Keratinocyte (primary cell): ENCODE data around the gene MYO1C. TPM values are rescaled to one million over a fixed set of nuclear protein-coding genes. Genes with fewer than 3 reads are reported as not detected.

Experiments
- DNase-seq: peaks from one replicate; pipeline ENCODE4 v3.0.0-alpha.2; 2011; ENCODE audit warnings: low read depth, missing footprints, low spot score
- FAIRE-seq: peaks from 2 replicates; lab custom pipeline; 2011; peaks lifted over from hg19 to GRCh38; lab: Jason Lieb, UNC
- H2AFZ ChIP-seq: 2 replicates; pipeline ENCODE4 v1.6.0; 2012; ENCODE audit warnings: low read length, control low read depth, inconsistent platforms; ENCODE audit not compliant: control insufficient read depth
- H3K27ac ChIP-seq: 2 replicates; pipeline ENCODE4 v1.5.1; 2011; ENCODE audit warnings: low read length; ENCODE audit not compliant: control insufficient read depth, insufficient read depth
- H3K27me3 ChIP-seq: 3 replicates; pipeline ENCODE4 v1.6.0; 2011; ENCODE audit warnings: low read length; ENCODE audit not compliant: control insufficient read depth, insufficient read depth; ENCODE audit errors: extremely low read depth
- H3K36me3 ChIP-seq, 2 experiments: 2 replicates in 1 of 2; 3 replicates in 1 of 2; pipeline ENCODE4 v1.5.1; 2011; ENCODE audit warnings: low read length in 2 of 2, mild to moderate bottlenecking in 1 of 2; ENCODE audit not compliant: control insufficient read depth in 2 of 2, insufficient read depth in 2 of 2; ENCODE audit errors: extremely low read depth in 1 of 2
- H3K4me1 ChIP-seq: 3 replicates; pipeline ENCODE4 v1.5.1; 2011; ENCODE audit warnings: low read length; ENCODE audit not compliant: control insufficient read depth, insufficient read depth; ENCODE audit errors: extremely low read depth
- H3K4me2 ChIP-seq: 3 replicates; pipeline ENCODE4 v1.6.0; 2011; ENCODE audit warnings: low read depth, low read length; ENCODE audit not compliant: control insufficient read depth, insufficient read depth; ENCODE audit errors: extremely low read depth
- H3K4me3 ChIP-seq, 3 experiments: fragments of 200-600 bp in 1 of 3; sonication (generic) in 1 of 3; 2 replicates in 2 of 3; 3 replicates in 1 of 3; pipeline ENCODE4 v1.5.1; 2011 to 2016; ENCODE audit warnings: low read length in 3 of 3, mild to moderate bottlenecking in 3 of 3, control low read depth in 2 of 3, inconsistent platforms in 1 of 3, low read depth in 1 of 3, mixed read lengths in 1 of 3, mixed run types in 1 of 3, moderate library complexity in 1 of 3; ENCODE audit not compliant: control insufficient read depth in 2 of 3, insufficient read depth in 2 of 3; ENCODE audit errors: extremely low read depth in 1 of 3
- H3K79me2 ChIP-seq: 2 replicates; pipeline ENCODE4 v1.6.0; 2012; ENCODE audit warnings: low read length; ENCODE audit not compliant: control insufficient read depth, insufficient read depth
- H3K9ac ChIP-seq: 3 replicates; pipeline ENCODE4 v1.6.0; 2011; ENCODE audit warnings: low read length; ENCODE audit not compliant: control insufficient read depth, insufficient read depth; ENCODE audit errors: extremely low read depth
- H3K9me1 ChIP-seq: 3 replicates; pipeline ENCODE4 v1.6.0; 2011; ENCODE audit warnings: low read length; ENCODE audit not compliant: control insufficient read depth, insufficient read depth; ENCODE audit errors: extremely low read depth
- H3K9me3 ChIP-seq: 2 replicates; pipeline ENCODE4 v1.5.1; 2012; ENCODE audit warnings: low read depth, low read length; ENCODE audit not compliant: control insufficient read depth
- H4K20me1 ChIP-seq: 3 replicates; pipeline ENCODE4 v1.6.0; 2011; ENCODE audit warnings: low read length; ENCODE audit not compliant: control insufficient read depth, insufficient read depth; ENCODE audit errors: extremely low read depth
- CTCF ChIP-seq, 3 experiments: IDR thresholded peaks in 1 of 3; conservative IDR thresholded peaks in 1 of 3; optimal IDR thresholded peaks in 1 of 3; 2 replicates in 2 of 3; 3 replicates in 1 of 3; pipeline versions ENCODE3 to v1.5.1; 2011; ENCODE audit warnings: low read length in 3 of 3, mild to moderate bottlenecking in 3 of 3, moderate library complexity in 2 of 3, control low read depth in 1 of 3, inconsistent platforms in 1 of 3; ENCODE audit not compliant: insufficient read depth in 2 of 3; ENCODE audit errors: extremely low read depth in 1 of 3
- EZH2 ChIP-seq: IDR thresholded peaks from one replicate; pipeline ENCODE4 v1.6.1; 2012; ENCODE audit warnings: inconsistent platforms, mild to moderate bottlenecking, low read length, moderate library complexity
- dilution Hi-C: fragments of 300-500 bp; cut with MboI; formaldehyde crosslinking; loops from one replicate; pipeline ENCODE4 v1.7.0; 2020; ENCODE audit warnings: low sequenced_read_pairs; ENCODE audit not compliant: extremely low pct_ligation_motif_present
- polyA plus RNA-seq, 5 experiments: library from polyadenylated mRNA; depleted of rRNA in 3 of 5; stranded (reverse) in 3 of 5; stranded (forward) in 1 of 5; unstranded in 1 of 5; fragments of >200 nt; gene quantifications; 1 replicate in 1 of 5; 2 replicates in 3 of 5; 3 replicates in 1 of 5; pipeline versions ENCODE4 v1.2.1 to v1.2.3, GENCODE V29; 2011 to 2012; ENCODE audit warnings: missing spikeins in 2 of 5, low read depth in 1 of 5, low replicate concordance in 1 of 5

MYO1C gene
- polyA plus RNA-seq, 1 donor (not counting 4 experiments of a cell fraction or from before 2014, with no cell fraction given): 101 TPM

DNA sequence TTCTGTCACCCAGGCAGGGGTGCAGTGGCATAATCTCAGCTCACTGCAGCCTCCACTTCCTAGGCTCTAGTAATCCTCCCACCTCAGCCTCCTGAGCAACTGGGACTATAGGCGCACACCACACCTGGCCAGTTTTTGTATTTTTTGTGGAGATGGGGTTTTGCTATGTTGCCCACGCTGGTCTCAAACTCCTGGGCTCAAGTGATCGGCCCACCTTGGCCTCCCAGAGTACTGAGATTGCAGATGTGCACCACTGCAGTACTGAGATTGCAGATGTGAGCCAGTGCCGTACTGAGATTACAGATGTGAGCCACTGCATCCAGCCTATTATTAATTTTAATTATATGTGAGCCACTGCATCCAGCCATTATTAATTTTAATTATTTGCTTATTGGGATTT lies 50.3 kb downstream of the MYO1C start:
- Histone ChIP-seq H3K4me2 (no peak overlapping the region), H3K9ac (no peak overlapping the region), H3K36me3 (peaks cover 7 to 13% of the 10 kb centered on the region in 2 experiments), H3K9me1 (no peaks in the 10 kb centered on the region), H3K9me3 (no peaks in the 10 kb centered on the region), H3K4me1 (no peaks in the 10 kb centered on the region), H2AFZ (no peak overlapping the region), H3K4me3 (no peak overlapping the region), H4K20me1 (peaks cover 24% of the 10 kb centered on the region), H3K27me3 (no peaks in the 10 kb centered on the region), H3K27ac (no peak overlapping the region), H3K79me2 (peaks cover 94% of the 10 kb centered on the region)
- dilution Hi-C loops: no loop called here
- TF ChIP-seq EZH2 (no peak), CTCF (optimal IDR thresholded peaks at IDR 0.05 in 1 of 3, IDR thresholded peaks at IDR 0.05 in 1 of 3, conservative IDR thresholded peaks at IDR 0.05 in 1 of 3; ENCODE audit: extremely low read depth in 1 of 3, insufficient read depth in 2 of 3, low read length in 3 of 3) (no peak)
- DNase-seq: no peak
- FAIRE-seq: no peak

GRCh38 chr17:1440921-1441320 lies 51.6 kb downstream of the MYO1C start:
- DNase-seq (no peak), FAIRE-seq (no peak)
- Histone ChIP-seq H3K27me3 (no peaks in the 10 kb centered on the region), H3K36me3 (peaks cover 9 to 15% of the 10 kb centered on the region in 2 experiments), H3K4me3 (no peak overlapping the region), H2AFZ (no peak overlapping the region), H3K27ac (no peak overlapping the region), H4K20me1 (peaks cover 17% of the 10 kb centered on the region), H3K4me2 (no peak overlapping the region), H3K9me3 (no peaks in the 10 kb centered on the region), H3K79me2 (peaks cover 94% of the 10 kb centered on the region), H3K9me1 (no peaks in the 10 kb centered on the region), H3K9ac (no peak overlapping the region), H3K4me1 (no peaks in the 10 kb centered on the region)
- dilution Hi-C loops: no loop called here
- TF ChIP-seq EZH2: no peak
- TF ChIP-seq CTCF (optimal IDR thresholded peaks at IDR 0.05 in 1 of 3, IDR thresholded peaks at IDR 0.05 in 1 of 3, conservative IDR thresholded peaks at IDR 0.05 in 1 of 3; ENCODE audit: extremely low read depth in 1 of 3, insufficient read depth in 2 of 3, low read length in 3 of 3): no peak
